COLO668 (cell line): ENCODE results near the gene PCSK5.
"Not testable (repeated sequence)": the region's sequence is repeated elsewhere in the genome, so short reads cannot be mapped to it uniquely, and the experiment has no call there.

Experiments
- DNase-seq: peaks from one replicate; lab custom pipeline; 2025; ENCODE audit not compliant: unreplicated experiment; lab: John Stamatoyannopoulos, UW

Gene PCSK5

GRCh38 chr9:75889577-75889976 is 896 bp upstream of the PCSK5 start:
- peak; percentile 8 for DNase-seq

GRCh38 chr9:75889977-75890471 is 449 bp upstream of the PCSK5 start:
- peak; percentile 10 for DNase-seq

- DNase-seq: peak; percentile 27
Observed at GRCh38 chr9:75891277-75891741, 836 bp downstream of the PCSK5 start.

GRCh38 chr9:75891771-75892215 is 1.3 kb downstream of the PCSK5 start:
- no peak for DNase-seq

GRCh38 chr9:75892216-75892911 is 1.9 kb downstream of the PCSK5 start:
- DNase-seq: peak; percentile 14

- DNase-seq: no peak
Observed at GRCh38 chr9:75893106-75893505, 2.6 kb downstream of the PCSK5 start.

- DNase-seq: no peak
Observed at GRCh38 chr9:75894566-75894965, 4.1 kb downstream of the PCSK5 start.

GRCh38 chr9:75895112-75895511 is 4.6 kb downstream of the PCSK5 start:
- no peak for DNase-seq

GRCh38 chr9:75896193-75896592 is 5.7 kb downstream of the PCSK5 start:
- DNase-seq: no peak

- not testable (repeated sequence) for DNase-seq
Observed at GRCh38 chr9:75900893-75901524, 10.5 kb downstream of the PCSK5 start.

GRCh38 chr9:75903785-75904360 is 13.4 kb downstream of the PCSK5 start:
- no peak for DNase-seq

- DNase-seq: no peak
Observed at GRCh38 chr9:75904364-75904763, 13.9 kb downstream of the PCSK5 start.

- DNase-seq: no peak
Observed at GRCh38 chr9:75906531-75906930, 16.1 kb downstream of the PCSK5 start.

GRCh38 chr9:75907329-75907728 is 16.9 kb downstream of the PCSK5 start:
- no peak for DNase-seq

- no peak for DNase-seq
Observed at GRCh38 chr9:75907923-75908322, 17.4 kb downstream of the PCSK5 start.

- DNase-seq: no peak
Observed at GRCh38 chr9:75909776-75910175, 19.3 kb downstream of the PCSK5 start.

GRCh38 chr9:75910731-75911130 is 20.3 kb downstream of the PCSK5 start:
- no peak for DNase-seq

GRCh38 chr9:75911390-75911789 is 20.9 kb downstream of the PCSK5 start:
- DNase-seq: no peak

- no peak for DNase-seq
Observed at GRCh38 chr9:75912951-75913350, 22.5 kb downstream of the PCSK5 start.

- no peak for DNase-seq
Observed at GRCh38 chr9:75914002-75914401, 23.5 kb downstream of the PCSK5 start.

GRCh38 chr9:75914883-75915452 is 24.5 kb downstream of the PCSK5 start:
- no peak for DNase-seq

GRCh38 chr9:75918154-75918553 is 27.7 kb downstream of the PCSK5 start:
- no peak for DNase-seq
